ENCODE data around the gene TSEN15.
A peak's percentile ranks its signal among the peaks of the same experiment; 100 is the strongest.

The TSEN15 gene

DNA sequence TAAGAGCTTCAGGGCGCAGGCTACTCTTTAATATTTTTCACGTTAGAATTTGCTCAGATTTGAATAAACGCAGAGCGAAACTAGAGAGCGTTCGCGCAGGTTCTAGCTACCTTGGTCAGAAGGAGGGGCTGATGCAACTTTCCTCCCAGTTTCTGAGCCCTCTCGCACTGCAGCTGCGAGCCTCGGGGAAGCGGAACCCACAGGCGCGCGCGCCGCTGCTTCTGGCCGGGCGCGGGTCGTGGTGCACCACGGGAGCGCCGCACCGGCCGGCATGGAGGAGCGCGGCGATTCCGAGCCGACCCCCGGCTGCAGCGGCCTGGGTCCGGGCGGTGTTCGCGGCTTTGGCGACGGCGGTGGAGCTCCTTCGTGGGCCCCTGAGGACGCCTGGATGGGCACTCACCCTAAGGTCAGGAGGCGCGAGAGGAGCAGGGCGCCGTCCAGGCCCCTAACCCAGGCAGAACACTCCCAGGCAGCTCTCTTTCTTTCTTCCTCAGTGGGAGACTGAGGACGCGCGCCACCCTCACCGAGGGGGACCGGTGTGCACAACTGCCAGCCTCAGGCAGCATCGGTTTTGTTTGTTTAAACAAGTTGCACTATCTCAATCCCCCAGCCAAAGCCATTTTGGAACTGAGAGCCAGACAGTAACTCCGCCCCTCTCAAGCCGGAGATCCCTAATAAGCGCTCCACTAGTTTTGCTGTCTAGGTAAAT, at the start of gene TSEN15:
Gene TSEN15, plus strand, starts transcription at position 246 of the 709 bp plus-strand sequence. Its CDS starts 26 bp downstream, at position 272.
- DNase-seq (ENCODE audit: low read depth): peak; percentile 64

DNA sequence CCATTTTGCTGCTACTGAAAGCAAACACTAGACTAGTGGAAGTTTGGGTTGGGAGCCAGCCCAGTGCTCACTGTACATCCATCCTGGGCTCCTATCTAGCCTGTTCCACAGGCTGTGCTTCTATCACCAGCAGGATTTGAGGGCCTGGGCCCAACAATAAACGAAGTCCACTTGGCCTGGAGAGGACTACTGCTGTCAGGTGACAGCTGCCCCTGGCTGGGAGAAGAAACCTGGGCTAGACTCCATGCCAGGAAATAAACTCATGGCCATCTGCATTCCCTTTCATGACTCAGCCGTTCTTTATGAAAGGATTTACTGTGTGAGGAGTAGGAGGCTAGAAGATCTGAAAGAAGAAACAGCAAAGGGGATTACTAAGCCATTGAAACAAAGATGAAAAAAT, 49.5 kb upstream of the TSEN15 start:
- no peak for DNase-seq (ENCODE audit: low read depth)

DNA sequence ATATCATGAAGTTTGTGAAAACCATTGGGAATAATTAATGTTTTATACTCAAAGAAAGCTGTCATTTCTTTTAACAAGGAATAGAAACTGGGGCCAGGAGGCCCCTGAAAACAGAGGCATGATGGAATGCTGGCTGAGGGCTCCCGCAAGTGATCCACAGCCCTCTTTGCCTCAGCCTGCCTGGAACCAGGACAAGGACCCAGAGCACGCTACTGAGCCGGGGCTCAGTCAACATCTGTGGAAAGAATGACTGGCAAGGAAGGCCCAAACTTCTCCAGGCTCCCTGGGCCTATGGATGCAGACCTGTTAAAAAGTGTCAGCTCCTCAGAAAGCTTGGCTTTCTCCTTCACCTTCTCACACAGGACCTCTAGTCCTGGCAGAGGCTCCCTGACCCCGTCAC, 46.6 kb upstream of the TSEN15 start:
- DNase-seq (ENCODE audit: low read depth): no peak

DNA sequence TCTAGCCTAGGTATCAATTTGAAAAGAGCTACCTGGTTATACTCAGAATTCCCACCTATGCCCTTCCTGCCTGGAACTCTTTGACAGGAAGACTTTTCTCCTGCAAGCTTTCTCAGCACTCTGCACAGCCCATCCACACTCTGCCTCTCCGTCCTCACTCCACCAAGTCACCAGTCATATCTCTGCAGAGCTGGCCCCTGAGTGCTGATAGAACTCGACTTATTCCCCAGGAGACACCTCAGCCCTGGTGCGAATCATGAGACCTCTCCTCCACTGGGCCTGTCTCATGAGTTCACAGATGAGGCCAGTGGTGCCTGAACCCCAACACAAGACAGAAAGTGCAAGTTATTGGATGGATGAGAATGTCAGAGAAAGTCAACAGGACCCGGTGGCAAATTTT, 46.0 kb upstream of the TSEN15 start:
- DNase-seq (ENCODE audit: low read depth): no peak

DNA sequence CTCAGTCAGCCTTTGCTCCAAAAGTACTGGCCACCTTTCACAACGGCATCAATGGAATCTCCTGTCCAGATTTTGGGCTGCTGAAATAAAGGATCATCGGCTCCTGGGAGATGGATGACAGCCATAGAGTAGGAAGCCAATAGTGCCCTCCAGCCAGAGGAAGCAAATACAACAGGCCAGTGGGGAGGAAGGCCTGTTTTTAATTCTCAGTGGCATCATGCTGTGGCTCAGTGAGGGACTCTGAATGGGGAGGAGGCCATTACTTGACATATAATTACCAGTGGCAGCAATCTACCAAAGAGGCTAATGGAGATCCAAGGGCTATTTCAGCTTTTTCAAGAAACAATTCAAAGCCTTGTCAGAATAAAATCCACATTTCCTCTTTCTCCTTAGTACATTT, 40.7 kb upstream of the TSEN15 start:
- DNase-seq (ENCODE audit: low read depth): no peak

DNA sequence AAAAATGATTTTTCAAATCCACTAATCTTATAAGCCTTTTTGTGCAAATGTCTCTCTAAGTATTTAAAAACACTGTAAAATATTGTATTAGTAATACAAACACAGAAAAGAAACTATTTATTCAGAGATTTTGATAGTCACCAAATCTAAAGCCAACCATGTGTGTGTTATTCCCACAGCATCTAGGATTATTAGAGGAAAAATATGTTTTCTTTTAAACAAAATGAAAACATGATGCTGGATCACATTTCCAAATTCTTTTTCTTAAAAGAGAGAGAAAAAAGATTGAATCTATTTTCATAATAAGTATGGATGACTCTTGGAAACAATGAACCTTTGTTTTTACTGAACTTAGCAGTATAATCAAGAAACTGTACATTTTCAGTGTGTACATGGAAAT, 39.3 kb upstream of the TSEN15 start:
- DNase-seq (ENCODE audit: low read depth): no peak

DNA sequence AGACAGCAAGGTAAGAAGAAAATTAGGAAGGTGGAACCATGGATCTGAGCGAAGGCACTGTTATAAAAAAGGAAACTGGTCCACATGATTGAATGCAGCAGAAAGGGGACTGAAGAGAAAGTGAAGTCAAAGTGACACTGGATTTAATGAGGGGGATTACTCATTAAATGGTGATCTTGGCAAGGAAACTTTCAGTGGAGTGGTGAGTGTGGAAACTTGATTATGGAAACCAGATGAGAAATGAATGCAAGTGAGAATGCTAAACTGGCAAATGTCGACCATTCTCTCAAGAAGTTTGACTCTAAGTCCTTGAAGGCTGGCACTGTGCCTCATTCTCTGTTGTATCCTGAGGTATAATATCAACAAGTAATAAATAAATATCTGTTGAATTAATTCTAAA, 37.3 kb upstream of the TSEN15 start:
- no peak for DNase-seq (ENCODE audit: low read depth)

DNA sequence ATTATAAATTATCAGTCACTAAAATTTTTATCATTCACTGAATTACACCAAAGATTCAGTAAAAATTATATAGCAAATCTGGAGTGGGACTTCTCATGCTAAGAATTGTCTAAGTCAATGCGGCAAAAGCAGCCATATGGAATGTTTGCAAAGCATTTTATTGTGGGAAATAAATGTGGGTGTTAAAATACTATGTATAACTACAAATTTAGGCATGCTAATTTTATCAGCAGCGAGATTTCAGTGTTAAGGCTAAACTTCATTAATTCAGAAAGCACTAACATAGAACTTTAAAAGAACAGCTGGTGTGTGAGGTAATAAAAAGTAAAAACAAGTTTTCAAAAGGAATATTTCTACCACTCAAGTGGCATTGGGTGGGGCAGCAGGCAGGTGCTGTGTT, 35.4 kb upstream of the TSEN15 start:
- DNase-seq (ENCODE audit: low read depth): no peak

DNA sequence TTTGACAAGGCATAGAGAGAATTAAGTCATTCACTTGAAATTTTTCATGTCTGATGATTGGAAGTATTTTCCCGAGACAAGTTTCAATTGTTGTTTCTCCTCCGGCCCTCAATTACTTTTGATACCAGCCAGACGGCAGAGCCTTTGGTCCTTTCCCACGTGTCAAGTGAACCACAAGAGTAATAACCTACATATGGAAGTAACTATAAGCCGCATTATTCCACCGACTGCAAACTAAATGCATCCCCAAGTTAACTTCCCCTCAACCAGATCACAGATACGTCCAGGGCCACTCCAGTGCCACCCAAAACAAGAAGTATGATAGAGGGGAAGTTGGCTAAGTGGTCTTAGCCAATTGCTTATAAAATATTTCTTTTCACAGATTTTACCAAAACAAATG, 34.2 kb upstream of the TSEN15 start:
- no peak for DNase-seq (ENCODE audit: low read depth)

DNA sequence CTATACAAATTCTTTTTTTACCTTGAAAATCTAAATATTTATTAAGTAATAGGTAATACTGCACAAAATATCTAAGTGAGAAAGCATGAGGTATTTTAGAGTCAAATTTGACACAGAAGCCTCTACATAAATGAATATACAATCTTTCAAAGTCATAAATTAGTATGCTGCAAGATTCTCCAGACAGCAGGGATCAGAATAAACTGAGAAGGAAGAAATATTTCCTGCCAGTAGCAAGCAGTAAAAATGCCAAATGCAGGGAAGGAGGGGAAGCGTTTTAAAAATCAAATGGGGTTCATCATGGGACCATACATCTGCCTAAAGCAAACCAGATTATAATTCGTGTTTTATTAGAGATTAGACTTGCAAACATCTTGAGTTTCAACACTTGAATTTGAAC, 32.9 kb upstream of the TSEN15 start:
- DNase-seq (ENCODE audit: low read depth): no peak

DNA sequence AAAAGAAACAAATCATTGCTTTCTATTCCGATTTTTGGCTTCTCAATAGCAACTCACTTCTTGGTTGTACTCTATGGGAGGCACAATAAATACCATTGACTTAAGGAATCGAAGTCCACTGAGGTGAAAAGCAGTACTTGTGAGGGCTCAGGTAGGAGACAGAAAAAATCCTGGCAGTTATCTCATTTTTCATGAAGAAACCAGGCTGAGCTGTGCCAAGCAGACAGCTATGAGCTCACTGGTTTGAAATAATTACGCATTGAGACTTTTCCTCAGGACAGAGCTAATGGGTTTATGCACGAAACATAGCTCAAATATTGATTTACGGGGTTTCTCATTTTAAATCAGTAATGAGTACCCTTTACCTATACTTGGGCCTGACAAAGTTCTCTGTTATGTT, 32.5 kb upstream of the TSEN15 start:
- no peak for DNase-seq (ENCODE audit: low read depth)

DNA sequence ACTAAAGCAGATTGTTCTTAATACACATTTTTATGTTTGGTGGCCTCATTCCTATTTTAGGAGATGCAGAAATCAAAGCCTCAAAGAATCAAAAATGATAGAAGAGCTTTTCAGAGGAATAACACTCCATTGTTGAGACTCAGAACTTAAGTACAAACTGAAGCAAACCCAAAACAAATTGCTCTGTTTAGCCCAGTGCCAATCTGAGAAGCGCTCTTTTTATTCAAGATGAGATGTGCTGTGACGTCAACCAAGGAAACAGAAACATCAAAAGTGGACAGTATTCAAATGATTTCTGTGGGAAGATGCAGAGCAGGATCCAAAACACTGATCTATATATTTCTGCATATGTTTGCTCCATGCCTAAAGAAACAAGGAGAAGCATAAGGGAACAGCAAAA, 32.0 kb upstream of the TSEN15 start:
- DNase-seq (ENCODE audit: low read depth): no peak

DNA sequence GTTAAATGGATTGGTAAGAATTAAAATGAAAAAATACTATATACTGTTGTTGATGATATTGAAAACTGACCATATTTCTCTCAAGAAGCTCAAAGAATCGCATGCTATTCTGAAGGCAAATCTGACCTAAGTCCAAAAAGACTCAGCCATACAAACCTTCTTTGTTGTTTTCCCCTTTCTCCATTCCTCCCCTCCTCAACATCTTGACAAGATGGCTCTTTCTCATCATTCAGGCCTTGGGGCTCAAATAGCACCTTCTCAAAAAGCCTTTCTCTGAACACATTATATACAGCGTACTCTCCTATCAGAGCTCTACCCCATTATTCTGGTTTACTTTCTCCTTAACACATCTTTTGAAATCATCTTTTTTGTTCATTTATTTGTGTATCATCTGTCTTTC, 31.2 kb upstream of the TSEN15 start:
- no peak for DNase-seq (ENCODE audit: low read depth)

DNA sequence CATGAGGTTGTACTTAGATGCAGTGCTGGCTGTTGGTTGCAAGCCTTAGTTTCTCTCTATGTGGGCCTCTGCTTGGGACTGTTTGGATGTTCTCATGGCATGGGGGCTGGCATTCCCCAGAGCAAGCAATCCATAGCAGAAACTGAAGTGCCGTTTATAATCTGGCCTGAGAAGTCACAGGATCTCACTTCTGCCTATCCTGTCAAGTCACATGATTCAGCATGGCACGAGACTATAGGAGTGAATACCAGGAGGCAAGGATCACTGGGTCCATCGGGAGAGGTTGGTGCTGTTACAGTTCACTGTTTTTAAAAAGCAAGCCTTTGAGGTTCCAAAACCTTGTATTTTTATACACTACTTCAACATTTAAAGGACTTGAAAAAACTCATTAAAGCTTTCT, 30.7 kb upstream of the TSEN15 start:
- DNase-seq (ENCODE audit: low read depth): no peak

DNA sequence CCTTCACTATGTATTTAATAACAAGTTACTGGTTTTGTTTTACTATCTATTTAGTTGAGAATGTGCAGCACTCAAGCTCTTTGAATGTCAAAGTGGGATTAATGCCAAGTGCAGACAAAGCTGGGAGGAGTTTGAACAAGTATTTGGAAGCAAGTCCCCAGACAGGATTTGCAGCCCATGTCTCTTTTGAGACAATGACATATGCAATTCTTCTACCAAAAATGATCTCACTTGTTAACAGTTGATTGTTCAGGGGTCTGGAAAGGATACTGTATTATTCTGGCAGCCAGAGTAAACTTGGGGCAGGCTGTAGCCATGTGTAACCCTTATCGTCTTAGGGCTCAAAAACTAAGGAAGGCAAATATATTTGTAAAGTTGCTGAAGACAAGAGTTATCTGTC, 29.8 kb upstream of the TSEN15 start:
- no peak for DNase-seq (ENCODE audit: low read depth)

DNA sequence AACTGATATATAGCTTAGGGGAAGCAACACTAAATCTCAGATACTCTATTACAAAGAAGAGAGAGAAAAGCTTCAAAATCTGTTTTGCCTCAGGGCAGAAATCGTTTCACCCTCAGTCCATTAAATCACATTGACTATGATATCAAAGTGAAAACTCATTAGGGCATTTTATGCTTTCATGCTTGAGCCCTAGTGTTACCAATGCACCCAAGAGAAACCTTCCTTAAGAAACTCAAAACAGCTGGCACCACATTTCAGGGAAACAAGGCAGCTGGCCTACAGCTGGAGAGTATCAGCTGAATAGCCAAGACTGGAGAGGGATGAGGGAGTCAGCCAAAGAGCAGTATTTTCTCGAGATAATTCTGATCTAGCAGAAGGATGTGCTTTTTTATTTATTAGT, 28.9 kb upstream of the TSEN15 start:
- DNase-seq (ENCODE audit: low read depth): no peak

DNA sequence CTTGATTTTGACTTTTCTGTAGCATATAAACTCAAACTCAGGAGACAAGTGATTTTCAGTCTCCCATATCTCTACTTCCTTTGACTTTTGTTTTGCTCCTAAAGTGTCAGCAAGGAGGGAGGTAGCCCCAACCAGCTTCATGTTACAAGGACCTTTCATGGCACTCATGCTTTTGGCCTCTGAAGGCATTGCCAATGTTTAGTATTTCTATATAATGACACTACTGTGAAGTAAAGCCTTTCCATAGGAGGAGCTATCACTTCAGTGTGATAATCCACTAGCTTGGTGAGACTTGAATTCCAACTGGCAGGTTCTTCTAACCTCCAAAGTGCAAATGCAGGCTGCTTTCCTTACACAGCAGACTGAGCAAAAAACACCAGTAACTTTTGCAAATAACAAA, 28.4 kb upstream of the TSEN15 start:
- no peak for DNase-seq (ENCODE audit: low read depth)

DNA sequence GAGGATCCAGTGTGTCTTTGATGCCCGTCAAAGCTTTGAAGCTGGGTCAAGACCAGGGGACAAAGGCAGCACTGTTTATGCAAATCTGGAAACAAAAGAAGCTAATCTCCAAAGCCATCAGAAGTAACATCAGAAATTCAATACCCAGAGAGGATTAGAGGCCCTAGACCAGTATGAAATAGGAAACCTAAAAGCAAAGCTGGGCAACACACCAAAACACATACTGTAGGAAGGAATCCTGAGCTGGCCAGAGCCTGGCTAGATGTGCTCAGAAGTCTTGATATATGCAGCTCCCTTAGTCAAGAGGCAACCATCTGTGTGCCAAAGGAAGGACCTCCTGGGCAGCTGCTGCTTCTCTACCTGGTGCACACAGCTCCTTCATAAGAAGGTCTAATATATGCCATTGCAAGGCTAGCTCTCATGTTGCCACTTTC, 26.3 kb upstream of the TSEN15 start:
- DNase-seq (ENCODE audit: low read depth): no peak

DNA sequence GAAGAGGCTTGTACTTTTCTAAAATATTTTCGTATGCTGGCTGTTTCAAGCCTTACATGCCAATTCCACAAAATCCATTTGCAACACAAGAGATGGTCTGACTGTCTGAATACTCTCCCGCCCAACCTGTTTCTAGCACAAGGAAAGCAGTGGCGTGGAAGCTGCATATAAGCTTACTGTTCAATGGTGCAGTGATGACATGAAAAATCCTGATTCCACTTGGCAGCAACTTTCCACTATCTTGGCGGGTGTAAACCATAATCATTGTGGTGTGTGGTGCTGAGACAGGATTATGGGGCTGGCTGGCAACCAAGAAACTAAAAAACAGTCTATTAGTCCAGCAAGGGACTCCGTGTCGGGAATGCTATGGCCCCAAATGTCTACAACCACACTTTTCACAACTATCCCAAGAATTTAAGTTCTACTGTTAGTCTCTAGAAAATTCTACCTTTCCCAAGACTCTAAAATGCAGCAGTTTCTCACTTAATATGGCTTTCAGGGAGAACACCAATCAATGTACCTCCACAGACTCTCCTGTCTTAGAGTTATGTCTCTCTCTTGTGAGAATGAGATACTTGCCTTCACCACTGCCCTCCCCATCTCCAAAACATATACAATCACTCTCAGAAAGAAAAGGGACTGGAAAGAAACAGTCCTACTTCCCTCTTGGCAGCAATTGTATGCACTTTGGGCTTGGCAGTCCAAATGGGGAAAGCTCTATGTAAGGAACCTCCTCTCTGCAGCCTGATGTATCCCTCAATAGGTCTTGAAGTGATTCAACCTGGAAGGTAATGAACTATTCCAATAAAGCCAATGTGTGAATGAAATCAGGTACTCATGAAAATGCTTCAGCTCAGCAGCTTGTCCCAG, 23.5 kb upstream of the TSEN15 start:
- DNase-seq (ENCODE audit: low read depth): no peak

DNA sequence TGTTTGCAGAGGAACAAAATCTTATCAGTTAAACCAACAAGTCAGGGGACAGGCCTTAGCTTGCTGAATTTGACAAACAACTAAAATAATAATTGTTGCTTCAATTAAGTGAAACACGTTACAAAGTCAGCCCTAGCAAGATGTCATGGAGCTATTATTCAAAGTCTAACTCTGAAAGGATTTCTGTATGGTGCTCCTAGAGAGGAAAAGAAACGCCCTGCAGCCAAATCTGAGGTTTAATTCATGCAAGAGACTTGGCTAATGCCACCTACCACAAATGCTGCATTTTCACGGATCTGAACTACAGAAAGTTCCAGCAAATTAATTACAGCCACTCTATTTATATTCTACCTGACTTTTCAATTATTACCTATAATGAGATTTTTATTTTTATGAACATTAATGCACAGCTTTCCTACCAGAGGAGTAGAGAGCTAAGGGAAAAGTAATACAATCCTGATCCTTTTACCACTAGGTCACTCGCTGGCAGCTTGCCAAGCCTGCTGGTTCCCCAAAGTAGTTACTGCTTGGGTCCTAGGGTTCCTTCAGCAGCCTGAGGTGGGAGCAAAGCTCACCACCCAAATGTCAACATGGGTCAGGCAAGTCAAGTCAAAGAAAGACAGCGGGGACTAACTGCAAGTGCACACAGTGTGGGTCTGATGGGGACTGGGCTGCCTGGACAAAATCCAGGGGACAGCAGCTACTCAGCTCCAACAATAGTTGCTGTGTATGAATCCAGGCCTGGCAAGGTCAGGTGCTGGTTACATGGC, 22.5 kb upstream of the TSEN15 start:
- DNase-seq (ENCODE audit: low read depth): no peak

DNA sequence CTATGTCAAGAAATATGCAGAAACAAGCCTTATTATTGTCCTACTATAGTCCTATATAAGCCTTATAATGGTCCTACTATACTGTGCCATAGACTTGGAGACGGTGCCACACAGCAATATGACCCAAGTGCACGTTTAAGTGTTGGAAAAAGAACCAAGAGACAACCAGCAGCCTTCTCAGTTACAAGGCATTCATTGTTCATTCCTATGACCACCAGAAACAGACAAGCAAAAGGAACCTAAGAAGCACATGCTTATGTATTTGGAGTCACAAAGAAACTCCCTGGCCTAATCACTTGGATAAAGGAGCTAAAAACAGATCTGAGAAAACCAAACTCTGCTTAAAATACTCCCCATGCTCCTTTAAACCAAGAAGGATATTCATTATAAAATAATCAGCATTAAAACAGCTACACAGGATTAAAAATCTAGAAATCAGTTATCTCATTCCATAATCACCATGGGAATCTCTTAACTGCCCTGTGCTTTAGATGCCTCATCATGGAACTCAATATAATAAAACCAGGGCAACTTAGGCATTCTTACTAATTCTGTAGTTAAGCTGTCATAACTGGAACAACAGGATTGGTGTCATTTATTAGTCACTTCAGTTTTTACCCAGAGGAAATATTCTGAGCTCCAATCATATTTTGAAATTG, 21.0 kb upstream of the TSEN15 start:
- no peak for DNase-seq (ENCODE audit: low read depth)

DNA sequence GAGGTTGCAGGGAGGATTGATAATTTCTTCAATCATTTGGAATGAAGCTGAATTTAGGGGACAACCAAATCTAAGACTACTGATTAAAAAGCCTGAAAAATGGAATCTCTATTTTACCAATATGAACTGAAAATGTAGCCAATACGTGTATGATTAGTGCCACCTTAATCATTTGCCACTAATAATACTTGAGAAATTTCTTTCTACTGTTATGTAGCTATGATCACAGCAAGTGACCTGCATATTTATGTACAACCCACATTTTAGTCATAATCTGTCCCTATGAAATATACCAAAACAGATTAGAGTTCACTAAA, 20.5 kb upstream of the TSEN15 start:
- DNase-seq (ENCODE audit: low read depth): no peak
